Tongue (tissue), 2 donors: ENCODE measurements around the gene PSD4. TPM values are rescaled to one million over a fixed set of nuclear protein-coding genes. Genes with fewer than 3 reads are reported as not detected.

ENCODE experiments used
- DNase-seq: peaks from one replicate; pipeline ENCODE4 v3.0.0-alpha.2; 2015
- total RNA-seq: library from RNA; depleted of rRNA; stranded (reverse); fragments of >200 nt; gene quantifications from one replicate; pipeline ENCODE4 v1.2.3, GENCODE V29; 2014

PSD4 gene
- total RNA-seq, result 16.4 TPM

DNA sequence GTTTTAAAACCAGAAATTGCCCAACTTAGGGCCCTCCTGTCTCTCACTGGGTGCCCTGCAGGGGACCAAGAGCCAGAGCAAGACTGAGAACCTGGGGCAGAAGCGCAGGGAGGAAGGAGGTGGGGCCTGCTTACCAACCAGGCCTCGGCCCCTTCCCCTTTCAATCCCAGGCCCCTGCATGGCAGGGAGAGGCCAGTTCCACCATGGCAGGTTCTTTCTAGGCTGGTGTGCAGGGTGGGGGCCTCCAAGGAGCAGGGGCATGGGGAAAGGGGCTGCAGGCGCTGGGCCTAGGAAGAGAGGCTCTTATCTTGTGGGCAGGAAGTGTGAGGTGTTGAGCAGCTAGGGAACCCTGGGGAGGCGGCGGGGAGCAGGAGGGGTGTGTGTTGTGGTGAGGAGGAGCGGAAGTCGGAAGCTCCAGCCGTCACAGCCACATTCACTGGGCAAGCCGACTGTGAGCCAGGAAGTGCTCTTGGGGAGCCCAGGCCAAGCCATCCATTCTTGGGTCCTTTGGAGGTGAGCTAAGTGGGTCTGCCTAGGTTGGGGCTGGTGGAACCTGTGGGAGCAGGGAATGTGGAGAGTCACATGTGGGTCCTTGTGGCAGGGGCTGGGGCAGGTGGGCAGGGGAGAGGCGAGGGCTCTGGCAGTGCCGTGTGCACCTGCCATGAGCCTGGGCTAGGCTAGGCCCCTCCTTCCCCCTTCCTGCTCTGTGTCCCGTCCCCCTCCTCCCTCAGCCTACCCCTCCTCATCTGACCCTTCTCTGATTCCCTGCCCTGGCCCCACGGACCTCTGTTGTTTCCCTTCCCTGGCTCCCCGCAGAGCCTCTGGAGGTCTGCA, at the start of gene PSD4:
Gene PSD4 (plus strand): TSS at position 430 of the 834 bp plus-strand sequence. CDS start 8,486 bp downstream, outside the sequence.
- DNase-seq, result no peak

DNA sequence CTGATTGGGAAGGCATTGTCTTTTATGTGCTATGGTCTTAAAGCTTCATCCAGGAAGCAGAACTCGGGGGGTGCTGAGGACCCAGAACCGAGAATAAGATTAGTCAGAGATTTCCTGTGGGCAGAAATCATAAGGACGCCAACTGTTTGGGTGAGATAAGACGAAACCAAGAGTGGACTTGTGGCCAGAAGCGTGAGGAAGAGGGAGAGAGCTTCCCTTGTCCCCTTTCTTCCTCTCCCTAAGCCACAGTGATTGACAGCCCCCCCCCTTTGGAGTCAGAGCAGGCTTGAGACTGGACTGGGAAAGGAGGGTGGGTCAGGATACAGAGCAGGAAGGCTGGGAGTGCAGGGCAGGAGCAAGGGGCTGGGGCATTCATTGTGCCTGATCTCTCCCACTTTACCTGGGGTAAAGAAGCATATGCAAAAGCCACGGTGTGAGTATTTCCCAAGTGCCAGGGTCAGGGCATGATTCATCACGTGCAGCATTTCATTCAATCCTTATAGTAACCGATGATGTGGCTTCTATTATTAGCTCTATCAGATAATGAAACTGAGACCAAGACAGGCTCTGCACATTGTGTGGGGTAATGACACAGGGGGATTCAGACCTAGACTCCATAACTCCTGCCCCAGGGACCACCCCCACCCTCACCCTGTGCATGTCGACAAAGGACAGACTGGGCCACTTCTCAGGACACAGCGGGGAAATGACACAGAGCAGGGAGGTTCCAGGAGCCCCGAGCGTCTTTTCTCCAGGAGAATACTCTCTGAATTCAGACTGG, 49.4 kb upstream of the PSD4 start:
- no peak for DNase-seq

DNA sequence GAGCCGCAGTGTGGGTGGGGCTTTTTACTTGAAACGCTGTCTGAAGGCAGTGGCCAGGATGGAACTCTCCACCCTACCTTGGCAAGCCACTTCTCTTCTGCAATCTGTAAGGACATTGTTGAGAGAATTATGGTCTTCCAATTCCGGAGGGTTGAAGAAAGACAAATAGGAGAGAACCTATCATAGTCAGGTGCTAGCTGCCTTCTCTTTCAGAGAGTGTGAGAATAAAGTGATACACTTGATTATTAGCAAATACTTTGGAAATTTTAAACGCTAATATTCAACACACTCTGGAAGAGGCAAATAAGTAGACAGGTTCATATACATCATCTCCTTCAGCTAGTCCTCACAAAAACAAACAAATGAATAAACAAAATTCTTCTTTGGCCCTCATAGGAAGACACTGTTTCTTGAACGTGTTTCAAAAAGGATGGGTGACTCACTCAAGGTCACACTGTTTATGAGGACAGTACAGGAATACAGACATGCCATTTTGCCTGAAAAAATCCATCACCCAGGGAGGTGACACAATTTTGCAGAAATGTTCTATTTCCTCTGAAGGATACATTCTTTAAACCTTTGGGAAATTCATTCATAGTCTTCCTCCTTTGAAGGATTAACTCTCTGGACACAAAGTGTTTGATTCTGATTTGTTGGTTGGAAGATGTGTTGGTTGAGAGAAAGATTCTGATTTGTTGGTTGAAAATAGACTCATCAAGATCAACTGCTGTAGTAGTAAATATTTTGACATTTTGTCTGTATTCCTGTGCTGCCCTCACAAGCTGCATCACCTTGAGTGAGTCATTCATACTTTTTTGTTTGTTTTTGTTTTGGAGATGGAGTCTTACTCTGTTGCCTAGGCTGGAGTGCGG, 48.6 kb upstream of the PSD4 start:
- no peak for DNase-seq

DNA sequence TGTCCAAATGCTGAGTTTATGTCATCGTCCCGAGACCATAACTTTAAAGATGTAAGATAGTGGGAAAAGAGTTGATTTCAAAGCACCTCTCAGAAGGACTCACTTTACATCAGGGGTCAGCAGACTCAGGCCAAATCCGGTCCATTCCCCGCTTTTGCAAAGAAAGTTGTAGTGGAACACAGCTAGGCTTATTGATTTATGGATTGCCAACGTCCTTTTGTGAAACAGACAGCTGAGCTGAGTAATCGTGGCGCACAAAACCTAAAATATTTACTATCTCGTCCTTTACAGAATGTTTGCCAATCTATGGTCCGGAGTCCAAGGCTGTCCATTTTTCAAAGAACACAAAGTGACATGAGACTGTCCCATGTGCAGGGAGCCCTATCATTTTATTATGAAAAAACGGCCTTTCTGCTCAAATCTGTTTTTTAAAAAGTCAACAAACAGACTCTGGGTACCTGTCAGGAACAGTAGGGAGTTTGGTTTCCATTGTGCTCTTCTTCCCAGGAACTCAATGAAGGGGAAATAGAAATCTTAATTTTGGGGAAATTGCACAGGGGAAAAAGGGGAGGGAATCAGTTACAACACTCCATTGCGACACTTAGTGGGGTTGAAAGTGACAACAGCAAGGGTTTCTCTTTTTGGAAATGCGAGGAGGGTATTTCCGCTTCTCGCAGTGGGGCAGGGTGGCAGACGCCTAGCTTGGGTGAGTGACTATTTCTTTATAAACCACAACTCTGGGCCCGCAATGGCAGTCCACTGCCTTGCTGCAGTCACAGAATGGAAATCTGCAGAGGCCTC, 46.7 kb upstream of the PSD4 start, which contains the start of gene IL1RN:
Gene IL1RN (plus strand): TSS at position 754 of the 801 bp plus-strand sequence. CDS start 27 bp downstream, at position 781.
- DNase-seq, result no peak

DNA sequence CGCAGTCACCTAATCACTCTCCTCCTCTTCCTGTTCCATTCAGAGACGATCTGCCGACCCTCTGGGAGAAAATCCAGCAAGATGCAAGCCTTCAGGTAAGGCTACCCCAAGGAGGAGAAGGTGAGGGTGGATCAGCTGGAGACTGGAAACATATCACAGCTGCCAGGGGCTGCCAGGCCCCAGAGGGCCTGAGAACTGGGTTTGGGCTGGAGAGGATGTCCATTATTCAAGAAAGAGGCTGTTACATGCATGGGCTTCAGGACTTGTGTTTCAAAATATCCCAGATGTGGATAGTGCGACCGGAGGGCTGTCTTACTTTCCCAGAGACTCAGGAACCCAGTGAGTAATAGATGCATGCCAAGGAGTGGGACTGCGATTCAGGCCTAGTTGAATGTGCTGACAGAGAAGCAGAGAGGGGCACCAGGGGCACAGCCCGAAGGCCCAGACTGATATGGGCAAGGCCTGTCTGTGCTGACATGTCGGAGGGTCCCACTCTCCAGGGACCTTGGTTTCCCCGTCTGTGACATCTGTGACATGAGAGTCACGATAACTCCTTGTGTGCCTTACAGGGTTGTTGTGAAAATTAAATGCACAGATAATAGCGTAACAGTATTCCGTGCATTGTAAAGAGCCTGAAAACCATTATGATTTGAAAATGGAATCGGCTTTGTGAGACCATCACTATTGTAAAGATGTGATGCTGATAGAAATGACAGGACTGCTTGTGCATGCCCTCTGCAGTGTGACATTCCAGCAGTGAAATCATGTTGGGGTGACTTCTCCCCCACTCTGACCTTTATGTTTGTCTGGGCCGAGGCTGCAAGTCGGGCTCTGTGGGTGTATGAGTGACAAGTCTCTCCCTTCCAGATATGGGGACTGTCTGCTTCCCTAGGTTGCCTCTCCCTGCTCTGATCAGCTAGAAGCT, 45.9 kb upstream of the PSD4 start:
- DNase-seq, result no peak

DNA sequence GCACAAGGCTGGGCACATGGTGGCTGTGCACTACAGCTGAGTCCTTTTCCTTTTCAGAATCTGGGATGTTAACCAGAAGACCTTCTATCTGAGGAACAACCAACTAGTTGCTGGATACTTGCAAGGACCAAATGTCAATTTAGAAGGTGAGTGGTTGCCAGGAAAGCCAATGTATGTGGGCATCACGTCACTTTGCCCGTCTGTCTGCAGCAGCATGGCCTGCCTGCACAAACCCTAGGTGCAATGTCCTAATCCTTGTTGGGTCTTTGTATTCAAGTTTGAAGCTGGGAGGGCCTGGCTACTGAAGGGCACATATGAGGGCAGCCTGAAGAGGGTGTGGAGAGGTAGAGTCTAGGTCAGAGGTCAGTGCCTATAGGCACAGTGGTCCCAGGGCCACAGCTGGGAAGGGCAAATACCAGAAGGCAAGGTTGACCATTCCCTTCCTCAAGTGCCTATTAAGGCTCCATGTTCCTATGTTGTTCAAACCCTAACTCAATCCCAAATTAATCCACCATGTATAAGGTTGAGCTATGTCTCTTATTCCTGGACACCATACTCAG, 44.2 kb upstream of the PSD4 start:
- no peak for DNase-seq

DNA sequence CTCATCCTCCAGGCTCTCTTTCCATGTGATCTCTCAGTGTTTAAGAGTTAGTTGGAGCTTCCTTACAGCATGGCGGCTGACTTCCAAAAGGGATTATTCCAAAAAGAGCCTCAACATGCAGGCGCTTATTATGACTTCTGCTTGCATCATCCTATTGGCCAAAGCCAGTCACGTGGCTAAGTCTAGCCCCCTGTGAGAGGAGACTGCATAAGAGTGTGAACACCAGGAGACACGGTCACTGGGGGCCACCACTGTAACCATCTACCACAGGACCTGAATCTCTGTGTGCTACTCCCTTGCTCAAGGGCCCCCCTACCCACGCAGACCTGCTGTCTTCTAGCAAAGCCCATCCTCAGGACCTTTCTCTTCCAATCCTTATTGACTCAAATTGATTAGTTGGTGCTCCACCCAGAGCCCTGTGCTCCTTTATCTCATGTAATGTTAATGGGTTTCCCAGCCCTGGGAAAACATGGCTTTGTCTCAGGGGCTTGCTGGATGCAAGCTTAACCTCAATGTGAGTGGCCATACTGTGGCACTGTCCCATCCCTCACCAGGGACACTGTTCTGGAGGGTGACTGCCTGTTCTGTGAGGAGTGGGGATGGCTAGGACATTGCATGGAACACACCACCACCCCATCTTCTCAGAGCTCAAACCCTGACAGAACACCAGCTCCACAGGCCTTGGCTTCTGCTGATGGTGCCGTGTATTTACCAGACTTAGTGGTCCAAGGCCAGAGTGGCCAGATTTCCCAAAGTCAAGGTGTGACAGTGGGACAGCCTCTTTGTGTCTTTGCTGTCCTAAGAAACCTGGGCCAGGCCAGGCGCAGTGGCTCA, 42.2 kb upstream of the PSD4 start:
- DNase-seq, result no peak

DNA sequence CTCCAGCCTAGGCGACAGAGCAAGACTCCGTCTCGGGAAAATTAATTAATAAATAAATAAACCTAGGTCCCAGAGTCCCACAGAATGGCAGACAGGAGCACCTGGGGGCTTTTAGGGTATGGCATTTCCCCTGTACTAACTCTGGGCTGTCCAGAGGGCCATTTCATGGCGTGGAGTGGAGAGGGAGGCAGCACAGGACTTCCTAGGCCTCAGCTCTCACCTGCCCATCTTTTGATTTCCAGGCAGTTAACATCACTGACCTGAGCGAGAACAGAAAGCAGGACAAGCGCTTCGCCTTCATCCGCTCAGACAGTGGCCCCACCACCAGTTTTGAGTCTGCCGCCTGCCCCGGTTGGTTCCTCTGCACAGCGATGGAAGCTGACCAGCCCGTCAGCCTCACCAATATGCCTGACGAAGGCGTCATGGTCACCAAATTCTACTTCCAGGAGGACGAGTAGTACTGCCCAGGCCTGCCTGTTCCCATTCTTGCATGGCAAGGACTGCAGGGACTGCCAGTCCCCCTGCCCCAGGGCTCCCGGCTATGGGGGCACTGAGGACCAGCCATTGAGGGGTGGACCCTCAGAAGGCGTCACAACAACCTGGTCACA, 41.3 kb upstream of the PSD4 start:
- no peak for DNase-seq

DNA sequence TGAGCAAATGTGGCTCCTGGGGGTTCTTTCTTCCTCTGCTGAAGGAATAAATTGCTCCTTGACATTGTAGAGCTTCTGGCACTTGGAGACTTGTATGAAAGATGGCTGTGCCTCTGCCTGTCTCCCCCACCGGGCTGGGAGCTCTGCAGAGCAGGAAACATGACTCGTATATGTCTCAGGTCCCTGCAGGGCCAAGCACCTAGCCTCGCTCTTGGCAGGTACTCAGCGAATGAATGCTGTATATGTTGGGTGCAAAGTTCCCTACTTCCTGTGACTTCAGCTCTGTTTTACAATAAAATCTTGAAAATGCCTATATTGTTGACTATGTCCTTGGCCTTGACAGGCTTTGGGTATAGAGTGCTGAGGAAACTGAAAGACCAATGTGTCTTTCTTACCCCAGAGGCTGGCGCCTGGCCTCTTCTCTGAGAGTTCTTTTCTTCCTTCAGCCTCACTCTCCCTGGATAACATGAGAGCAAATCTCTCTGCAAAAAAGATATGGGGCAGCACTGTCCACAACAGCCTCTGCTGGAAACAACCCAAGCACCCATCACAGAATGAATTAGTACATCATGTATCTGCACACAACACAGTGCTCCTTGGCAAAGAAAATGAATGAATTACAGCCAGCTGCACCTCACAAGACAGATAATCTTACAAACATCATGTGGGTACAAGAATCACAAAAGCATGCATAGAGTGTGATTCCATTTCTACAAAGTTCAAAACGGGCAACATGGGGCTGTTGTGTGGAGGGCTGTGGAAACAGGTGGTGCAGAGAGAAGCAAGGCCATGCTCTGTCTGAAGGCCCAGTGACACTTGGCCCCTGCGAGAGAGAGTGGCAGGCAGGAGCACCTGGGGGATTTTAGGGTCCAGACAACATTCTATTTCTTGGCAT, 39.8 kb upstream of the PSD4 start:
- no peak for DNase-seq

DNA sequence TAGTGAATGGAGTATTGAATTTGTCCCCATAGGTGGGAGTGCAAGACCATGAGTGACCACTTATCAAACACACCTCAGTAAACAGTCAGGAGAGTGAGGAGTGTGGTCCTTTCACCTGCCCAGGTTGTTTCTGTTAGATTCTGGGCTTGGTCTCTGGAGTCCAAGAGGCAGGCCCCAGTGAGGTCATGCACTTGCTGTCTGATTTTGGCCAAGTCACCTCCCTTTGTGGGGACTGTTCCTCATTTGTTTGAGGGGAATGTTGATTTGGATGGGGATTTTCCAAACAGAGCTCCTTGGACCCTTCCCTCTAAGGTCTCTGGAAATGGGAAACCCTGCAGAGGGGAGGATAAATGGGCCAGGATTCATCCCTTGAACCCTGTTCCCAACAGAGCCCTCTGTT, 39.1 kb upstream of the PSD4 start:
- DNase-seq, result no peak

DNA sequence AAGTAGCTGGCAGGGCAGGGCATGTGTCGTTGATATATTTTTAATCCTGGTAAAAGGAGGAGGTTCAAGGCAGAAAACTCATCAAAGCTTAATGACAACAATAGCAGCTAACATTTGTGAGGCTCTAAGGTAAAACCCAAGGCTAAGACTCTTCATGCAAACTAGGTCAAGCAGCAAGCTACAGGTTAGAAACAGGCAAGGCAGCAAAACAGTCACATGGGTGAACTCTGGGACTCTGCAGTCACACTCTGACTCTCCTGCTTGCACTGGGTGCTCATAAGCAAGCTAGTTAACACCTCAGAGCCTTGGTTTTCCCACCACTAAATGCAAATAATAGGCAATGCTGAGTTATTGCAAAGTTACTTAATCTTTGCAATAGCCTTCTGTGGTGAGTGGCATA, 38.5 kb upstream of the PSD4 start:
- DNase-seq, result no peak

DNA sequence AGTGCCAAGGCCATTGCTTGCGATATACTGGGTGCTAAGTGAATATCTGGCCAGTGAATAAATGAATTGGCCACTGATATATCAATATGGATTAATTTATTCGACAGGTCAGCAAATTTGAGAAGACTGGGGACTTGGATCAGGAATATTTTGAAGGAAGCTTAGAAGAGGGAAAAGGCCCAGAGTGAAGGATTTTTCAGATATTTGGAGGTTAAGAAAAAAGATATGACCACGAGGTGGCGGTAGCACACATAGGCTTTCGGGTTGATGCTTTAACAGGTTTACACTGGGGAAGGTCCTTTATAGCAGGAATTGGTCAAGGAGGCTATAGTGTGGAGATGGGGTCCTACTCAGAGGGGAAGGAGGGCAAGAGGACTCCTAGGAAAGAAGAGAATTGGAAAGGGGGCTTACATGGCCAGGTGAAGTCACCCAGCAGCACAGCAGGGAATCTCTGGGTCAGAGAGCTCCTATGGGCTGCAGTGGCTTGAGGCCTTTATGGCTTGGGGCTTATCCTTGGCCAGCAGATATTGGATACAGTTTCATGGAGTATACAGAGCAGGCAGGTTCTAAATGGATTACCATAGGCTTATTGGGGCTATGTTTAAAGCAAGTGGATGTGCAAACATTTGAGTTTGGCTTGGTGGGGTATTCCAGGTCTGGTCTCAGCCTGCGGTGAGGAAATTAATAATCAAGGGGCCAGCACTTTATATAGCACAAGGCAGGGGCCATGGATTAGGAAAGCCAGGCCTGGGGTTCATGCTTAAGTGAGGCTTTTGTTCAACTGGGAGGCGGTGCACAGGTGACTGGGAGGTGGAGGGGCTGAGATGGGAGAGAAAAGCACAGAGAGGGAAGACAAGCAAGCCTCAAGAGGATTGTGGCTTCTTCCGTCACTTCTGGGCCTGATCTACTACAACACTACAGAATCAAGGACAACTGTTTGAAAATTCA, 36.7 kb upstream of the PSD4 start:
- peak; percentile 61 for DNase-seq

DNA sequence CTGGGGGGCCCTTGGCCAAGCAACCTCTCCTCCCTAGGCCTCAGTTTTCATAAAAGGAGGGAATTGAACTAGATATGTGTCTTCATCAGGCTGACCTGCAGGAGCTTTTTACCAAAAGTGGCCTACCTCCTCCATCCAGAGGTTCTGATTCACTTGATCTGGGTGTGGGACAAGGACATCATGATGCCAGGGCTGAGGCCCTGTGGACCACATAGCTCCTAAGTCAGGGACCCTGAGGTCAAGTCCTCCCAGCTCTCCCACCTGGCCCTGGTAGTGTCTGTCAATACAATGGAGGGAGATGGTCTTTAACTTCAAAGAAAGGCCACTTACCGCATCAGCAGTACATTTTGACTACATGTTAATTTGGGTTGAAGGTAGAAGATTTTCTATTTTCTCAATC, 35.9 kb upstream of the PSD4 start:
- no peak for DNase-seq

DNA sequence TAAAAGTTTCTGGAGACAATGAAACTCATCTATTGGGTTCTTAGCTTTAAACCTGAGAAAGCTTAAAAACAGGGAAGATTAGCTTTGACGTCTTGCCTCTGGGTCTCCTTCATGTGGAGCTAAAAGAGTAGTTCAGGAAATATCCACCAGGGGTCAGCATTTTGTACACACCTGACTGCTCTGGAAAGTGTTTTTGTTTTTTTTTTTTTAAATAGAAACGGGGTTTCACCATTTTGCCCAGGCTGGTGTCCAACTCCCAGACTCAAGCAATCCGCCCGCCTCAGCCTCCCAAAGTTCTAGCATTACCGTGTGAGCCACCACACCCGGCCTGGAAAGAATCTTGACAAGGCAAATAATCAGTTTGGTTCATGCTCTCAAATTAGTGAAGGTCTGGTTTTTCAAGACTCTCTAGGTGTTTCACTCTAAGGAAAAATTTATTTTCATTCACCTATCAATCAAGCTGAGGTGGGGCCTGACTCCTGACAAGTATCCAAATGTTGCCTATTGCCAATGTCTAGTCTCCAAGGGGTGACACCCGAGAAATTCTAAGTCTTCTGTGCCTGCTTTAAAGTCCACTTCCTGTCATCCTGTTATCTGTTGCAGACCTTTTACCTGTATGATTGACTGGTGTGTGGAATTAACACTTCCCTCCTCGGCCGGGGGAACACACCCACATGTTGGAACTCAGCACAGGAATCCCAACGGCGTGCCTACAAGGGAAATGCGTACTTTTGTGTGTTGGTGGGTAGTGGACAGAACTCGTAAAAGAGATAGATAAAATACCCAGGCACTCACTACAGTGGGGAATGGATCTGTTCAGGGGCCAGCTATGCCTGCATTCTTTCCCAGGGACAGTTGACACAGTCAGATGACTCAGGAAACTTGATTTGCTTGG, 35.1 kb upstream of the PSD4 start:
- peak; percentile 85 for DNase-seq

DNA sequence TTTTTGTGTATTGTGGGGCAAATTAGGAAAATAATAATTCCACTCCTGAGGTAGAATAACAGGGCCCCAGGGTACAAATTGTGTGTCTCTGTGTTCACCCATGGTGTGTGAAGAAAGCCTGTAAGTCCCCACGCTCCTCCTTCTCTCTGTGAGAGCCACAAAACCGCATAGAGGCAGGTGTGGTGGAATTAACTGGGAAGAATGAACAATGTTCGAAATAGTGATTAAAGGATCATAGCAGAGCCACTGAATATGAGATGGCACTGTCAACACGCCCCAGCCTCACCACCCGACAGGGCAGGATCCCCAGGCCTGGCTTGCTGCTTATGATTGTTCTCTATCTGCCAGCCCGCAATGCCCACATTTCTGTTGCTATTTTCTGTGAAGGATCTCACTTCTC, 32.3 kb upstream of the PSD4 start:
- DNase-seq, result no peak
